ENCODE results near the gene ANG.

ANG gene

DNA sequence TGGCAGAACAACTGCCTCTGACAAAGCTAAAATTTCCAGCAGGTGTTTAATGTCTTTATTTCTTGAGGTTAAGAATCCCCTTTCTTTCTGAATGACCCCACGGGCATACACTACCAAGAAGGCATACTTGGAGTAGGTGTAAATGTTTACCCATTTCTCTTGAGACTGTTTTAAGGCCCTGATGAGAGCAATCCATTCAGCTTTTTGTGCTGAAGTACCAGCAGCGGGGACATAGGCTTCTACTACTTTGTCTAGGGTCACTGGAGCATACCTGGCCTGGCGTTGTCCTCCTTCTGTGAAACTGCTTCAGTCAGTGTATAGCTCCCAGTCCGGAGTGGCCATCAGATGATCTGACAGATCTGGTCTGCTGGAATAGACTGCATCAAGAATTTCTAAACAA is 22.7 kb downstream of the ANG start:
- no peak for DNase-seq (ENCODE audit: low spot score)
- TF ChIP-seq, protein P1, sequence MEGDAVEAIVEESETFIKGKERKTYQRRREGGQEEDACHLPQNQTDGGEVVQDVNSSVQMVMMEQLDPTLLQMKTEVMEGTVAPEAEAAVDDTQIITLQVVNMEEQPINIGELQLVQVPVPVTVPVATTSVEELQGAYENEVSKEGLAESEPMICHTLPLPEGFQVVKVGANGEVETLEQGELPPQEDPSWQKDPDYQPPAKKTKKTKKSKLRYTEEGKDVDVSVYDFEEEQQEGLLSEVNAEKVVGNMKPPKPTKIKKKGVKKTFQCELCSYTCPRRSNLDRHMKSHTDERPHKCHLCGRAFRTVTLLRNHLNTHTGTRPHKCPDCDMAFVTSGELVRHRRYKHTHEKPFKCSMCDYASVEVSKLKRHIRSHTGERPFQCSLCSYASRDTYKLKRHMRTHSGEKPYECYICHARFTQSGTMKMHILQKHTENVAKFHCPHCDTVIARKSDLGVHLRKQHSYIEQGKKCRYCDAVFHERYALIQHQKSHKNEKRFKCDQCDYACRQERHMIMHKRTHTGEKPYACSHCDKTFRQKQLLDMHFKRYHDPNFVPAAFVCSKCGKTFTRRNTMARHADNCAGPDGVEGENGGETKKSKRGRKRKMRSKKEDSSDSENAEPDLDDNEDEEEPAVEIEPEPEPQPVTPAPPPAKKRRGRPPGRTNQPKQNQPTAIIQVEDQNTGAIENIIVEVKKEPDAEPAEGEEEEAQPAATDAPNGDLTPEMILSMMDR (IDR thresholded peaks at IDR 0.05; ENCODE audit: extremely low read depth, missing control alignments): no peak

- TF ChIP-seq, protein P1 (IDR thresholded peaks at IDR 0.05; ENCODE audit: extremely low read depth, missing control alignments): no peak
- no peak for DNase-seq (ENCODE audit: low spot score)
These were observed 23.1 kb downstream of the ANG start for GRCh38 chr14:20711685-20712084.

DNA sequence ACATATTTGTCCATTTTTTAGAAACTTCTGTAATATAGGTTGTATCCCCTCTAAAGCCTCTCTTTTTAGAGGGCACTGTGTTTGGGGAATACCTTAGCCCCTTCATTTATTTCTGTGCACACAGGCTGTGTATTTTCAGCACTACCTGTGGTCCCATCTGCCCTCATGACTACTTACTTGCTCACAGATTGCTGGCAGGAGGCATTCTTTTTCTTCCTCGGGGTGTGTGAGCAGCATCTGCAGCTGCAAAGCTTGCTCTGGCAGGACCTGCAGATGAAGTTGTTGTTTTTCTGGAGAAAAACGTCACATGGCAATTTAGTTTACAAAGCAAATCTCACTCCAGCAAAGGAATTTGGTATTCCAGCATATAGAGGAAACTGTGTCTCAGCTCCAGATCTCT is 24.3 kb downstream of the ANG start:
- DNase-seq (ENCODE audit: low spot score): no peak
- TF ChIP-seq, protein P1 (IDR thresholded peaks at IDR 0.05; ENCODE audit: extremely low read depth, missing control alignments): no peak

DNA sequence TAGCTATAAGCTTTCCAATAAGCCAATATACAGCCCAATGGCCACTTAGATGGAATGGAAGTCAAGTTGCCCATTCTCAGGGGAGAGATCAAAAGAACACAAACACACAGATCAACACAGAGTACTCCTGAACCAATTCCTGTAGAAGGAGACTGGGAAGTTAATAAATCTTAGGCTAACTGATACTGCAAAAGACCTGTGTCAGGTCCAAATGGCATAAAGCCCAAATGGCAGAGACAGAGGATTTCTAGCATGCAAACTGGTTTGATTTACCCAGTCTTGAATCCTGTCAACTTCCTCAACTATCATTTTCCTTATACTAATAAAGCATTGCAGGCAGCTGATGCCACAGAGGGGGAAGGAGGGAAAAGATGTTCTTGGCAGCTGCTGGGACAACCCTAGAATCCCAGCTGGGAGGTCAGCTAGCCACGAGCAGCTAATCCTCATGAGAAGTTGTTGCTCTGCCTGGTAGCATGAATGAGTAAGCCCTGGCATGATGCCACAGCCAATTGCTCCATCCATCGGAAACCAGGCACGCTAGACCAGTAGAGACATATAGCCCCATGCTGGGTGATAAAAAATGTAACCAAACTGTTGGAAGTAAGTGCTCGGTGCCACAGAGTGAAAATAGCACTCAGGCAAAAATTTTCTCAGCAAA is 26.2 kb downstream of the ANG start:
- no peak for DNase-seq (ENCODE audit: low spot score)
- TF ChIP-seq, protein P1 (IDR thresholded peaks at IDR 0.05; ENCODE audit: extremely low read depth, missing control alignments): no peak

- TF ChIP-seq, protein P1 (IDR thresholded peaks at IDR 0.05; ENCODE audit: extremely low read depth, missing control alignments): no peak
- DNase-seq (ENCODE audit: low spot score): no peak
These were observed 31.2 kb downstream of the ANG start for GRCh38 chr14:20719777-20720176.

DNA sequence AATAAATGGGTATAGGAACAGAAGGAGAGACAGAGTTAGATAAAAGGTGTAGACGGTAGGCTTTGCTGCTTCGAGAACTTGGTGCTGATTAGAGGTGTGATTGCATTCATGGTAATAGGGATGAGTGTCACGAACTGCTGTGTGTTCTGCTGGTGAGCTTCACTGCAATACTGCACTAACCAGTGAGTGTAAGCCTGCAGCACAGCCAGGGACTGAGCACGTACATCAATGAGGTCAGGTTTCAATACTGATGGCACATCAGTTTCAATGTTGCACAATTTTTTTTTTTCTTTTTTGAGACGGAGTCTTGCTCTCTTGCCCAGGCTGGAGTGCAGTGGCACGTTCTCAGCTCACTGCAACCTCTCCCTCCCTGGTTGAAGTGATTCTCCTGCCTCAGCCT is 32.2 kb downstream of the ANG start:
- no peak for DNase-seq (ENCODE audit: low spot score)
- TF ChIP-seq, protein P1 (IDR thresholded peaks at IDR 0.05; ENCODE audit: extremely low read depth, missing control alignments): no peak

DNA sequence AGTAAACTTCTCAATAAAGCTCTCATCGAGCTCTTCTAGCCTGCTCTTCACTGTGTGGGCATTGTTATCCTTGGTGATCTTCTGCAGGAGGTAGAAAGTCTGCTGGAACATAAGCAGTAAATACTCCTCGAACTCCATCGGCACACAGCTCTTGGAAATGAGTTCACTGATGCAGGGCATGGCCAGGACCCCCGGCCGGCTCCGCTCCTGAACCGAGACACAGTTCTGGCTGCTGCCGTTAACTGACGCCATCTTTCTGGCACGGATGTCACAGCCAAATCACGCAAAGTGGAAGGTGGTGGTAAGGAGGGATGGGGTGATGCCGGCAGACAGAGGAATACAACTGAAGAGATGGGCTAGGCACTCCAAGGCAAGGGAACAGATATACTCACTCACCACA is 33.5 kb downstream of the ANG start:
- DNase-seq (ENCODE audit: low spot score): no peak
- TF ChIP-seq, protein P1 (IDR thresholded peaks at IDR 0.05; ENCODE audit: extremely low read depth, missing control alignments): no peak

All from GM20000 (cell line).